C4-2B (cell line): ENCODE data around the gene TRIM37.

Source experiments
- H3K27ac ChIP-seq: fragments of 450-650 bp; 2 replicates; pipeline ENCODE4 v1.5.1; 2017
- CTCF ChIP-seq: fragments of 450-650 bp; conservative IDR thresholded peaks from 2 replicates; pipeline ENCODE4 v1.5.1; 2017; ENCODE audit warnings: mild to moderate bottlenecking
- ZFX ChIP-seq: fragments of 450-650 bp; IDR thresholded peaks from 2 replicates; pipeline ENCODE4 v1.6.1; 2017

TRIM37 gene

GRCh38 chr17:59129814-59130213, 23.1 kb upstream of the TRIM37 start:
- TF ChIP-seq CTCF (no peak), ZFX (no peak)

GRCh38 chr17:59126809-59127417, 20.2 kb upstream of the TRIM37 start:
- no peak for TF ChIP-seq ZFX
- no peak for TF ChIP-seq CTCF
- H3K27ac ChIP-seq = no peak overlapping the region

More at GRCh38 chr17:59129814-59130213, 23.1 kb upstream of the TRIM37 start:
- no peak overlapping the region for H3K27ac ChIP-seq

- no peak for TF ChIP-seq CTCF
- TF ChIP-seq ZFX = no peak
- no peak overlapping the region for H3K27ac ChIP-seq
Observed at GRCh38 chr17:59124665-59125064, 18.0 kb upstream of the TRIM37 start.

- TF ChIP-seq CTCF (no peak), ZFX (no peak)
- H3K27ac ChIP-seq = no peak overlapping the region
Observed at GRCh38 chr17:59121901-59122480, 15.3 kb upstream of the TRIM37 start.

GRCh38 chr17:59115474-59115873, 8.8 kb upstream of the TRIM37 start:
- TF ChIP-seq CTCF (no peak), ZFX (no peak)
- no peak overlapping the region for H3K27ac ChIP-seq

GRCh38 chr17:59111539-59111938, 4.9 kb upstream of the TRIM37 start:
- H3K27ac ChIP-seq = no peak overlapping the region
- TF ChIP-seq ZFX = no peak
- no peak for TF ChIP-seq CTCF

- no peak for TF ChIP-seq CTCF
- no peak overlapping the region for H3K27ac ChIP-seq
Observed at GRCh38 chr17:59110973-59111372, 4.3 kb upstream of the TRIM37 start.
